ENCODE results near the gene FUT2. TPM values are rescaled to one million over a fixed set of nuclear protein-coding genes. Genes with fewer than 3 reads are reported as not detected.

The FUT2 gene
- total RNA-seq, 2 donors from 2014 or later: 125 to 141 TPM

DNA sequence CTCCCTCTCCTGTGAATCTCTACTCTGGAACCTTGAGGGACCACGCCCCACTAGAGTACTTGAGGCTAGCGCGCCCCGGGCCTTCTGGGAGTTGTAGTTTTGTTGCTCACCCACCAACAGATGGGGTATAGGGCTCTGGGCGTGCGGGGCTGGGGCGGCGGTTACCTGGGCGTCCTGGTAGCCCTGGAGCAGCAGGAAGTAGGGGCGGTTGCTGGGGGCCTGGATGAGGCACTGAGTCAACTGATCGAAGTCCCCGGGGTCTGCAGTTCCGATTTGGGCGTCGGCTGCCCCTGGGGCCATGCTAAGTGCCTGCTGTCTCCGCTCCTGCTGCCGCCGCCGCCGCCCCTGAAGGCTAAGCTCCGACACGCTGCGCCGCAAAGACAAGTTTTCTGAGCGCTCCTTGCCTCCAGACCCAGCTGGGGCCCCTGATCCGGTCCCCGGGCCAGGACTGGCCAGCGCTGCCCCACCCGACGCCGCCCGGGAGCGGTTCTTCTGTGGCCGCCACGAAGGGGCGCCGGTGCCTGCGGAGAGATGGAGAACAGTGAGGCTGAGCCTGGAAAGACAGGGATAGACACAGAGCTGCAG, 39.4 kb downstream of the FUT2 start:
- no peak overlapping the region for H3K4me3 ChIP-seq
- no peaks in the 10 kb centered on the region for H3K4me1 ChIP-seq
- H3K9me3 ChIP-seq: no peaks in the 10 kb centered on the region
- H3K36me3 ChIP-seq: no peaks in the 10 kb centered on the region
- peaks cover 4% of the 10 kb centered on the region for H3K27me3 ChIP-seq
- no peak overlapping the region for H3K27ac ChIP-seq
- TF ChIP-seq CTCF (IDR thresholded peaks at IDR 0.05): no peak
- DNase-seq: no peak
- intact Hi-C loops (cut with DNase I): loop anchor here (5.0 kb wide), 2 partner anchors 58 to 88 kb away; partner anchors contain the start of gene CA11
- H3K9ac ChIP-seq (ENCODE audit: low read depth in 2 of 2, low read length in 2 of 2): peak overlapping the region in 1 of 2 donors; percentile 50

GRCh38 chr19:48737360-48737998, 41.7 kb downstream of the FUT2 start:
- Histone ChIP-seq H3K4me3 (no peak overlapping the region), H3K9ac (ENCODE audit: low read depth in 2 of 2, low read length in 2 of 2) (no peak overlapping the region), H3K36me3 (no peaks in the 10 kb centered on the region), H3K4me1 (no peaks in the 10 kb centered on the region), H3K27me3 (peaks cover 5% of the 10 kb centered on the region), H3K9me3 (no peaks in the 10 kb centered on the region), H3K27ac (no peak overlapping the region)
- DNase-seq: no peak
- no peak for TF ChIP-seq CTCF (IDR thresholded peaks at IDR 0.05)
- intact Hi-C loops (cut with DNase I): loop anchor here (5.0 kb wide), 2 partner anchors 60 to 90 kb away; partner anchors contain the start of gene CA11

- peaks cover 5% of the 10 kb centered on the region for H3K27me3 ChIP-seq
- no peaks in the 10 kb centered on the region for H3K4me1 ChIP-seq
- DNase-seq: peak; percentile 99
- intact Hi-C loops (cut with DNase I): loop anchor here (5.0 kb wide), 2 partner anchors 61 to 91 kb away; partner anchors contain the start of gene CA11
- H3K36me3 ChIP-seq: no peaks in the 10 kb centered on the region
- H3K27ac ChIP-seq: no peak overlapping the region
- no peaks in the 10 kb centered on the region for H3K9me3 ChIP-seq
- peak overlapping the region in 1 of 2 donors; percentile 58 for H3K9ac ChIP-seq (ENCODE audit: low read depth in 2 of 2, low read length in 2 of 2)
- TF ChIP-seq CTCF (IDR thresholded peaks at IDR 0.05): no peak
- peak overlapping the region; percentile 47 for H3K4me3 ChIP-seq
Observed at GRCh38 chr19:48738557-48739403, 43.0 kb downstream of the FUT2 start.

GRCh38 chr19:48739404-48740163, 43.8 kb downstream of the FUT2 start:
- Histone ChIP-seq H3K27ac (no peak overlapping the region), H3K9ac (ENCODE audit: low read depth in 2 of 2, low read length in 2 of 2) (peak overlapping the region; percentile 58), H3K9me3 (no peaks in the 10 kb centered on the region), H3K27me3 (peaks cover 5% of the 10 kb centered on the region), H3K4me3 (peak overlapping the region; percentile 47), H3K4me1 (no peaks in the 10 kb centered on the region), H3K36me3 (no peaks in the 10 kb centered on the region)
- TF ChIP-seq CTCF (IDR thresholded peaks at IDR 0.05): no peak
- DNase-seq: no peak
- intact Hi-C loops (cut with DNase I): loop anchor here (5.0 kb wide), 2 partner anchors 62 to 92 kb away; partner anchors contain the start of gene CA11

Measured in colonic mucosa (tissue), 4 donors.